ENCODE data around the gene ZNF862.
A peak's percentile ranks its signal among the peaks of the same experiment; 100 is the strongest.
"Not testable (repeated sequence)": the region's sequence is repeated elsewhere in the genome, so short reads cannot be mapped to it uniquely, and the experiment has no call there.

The ZNF862 gene

DNA sequence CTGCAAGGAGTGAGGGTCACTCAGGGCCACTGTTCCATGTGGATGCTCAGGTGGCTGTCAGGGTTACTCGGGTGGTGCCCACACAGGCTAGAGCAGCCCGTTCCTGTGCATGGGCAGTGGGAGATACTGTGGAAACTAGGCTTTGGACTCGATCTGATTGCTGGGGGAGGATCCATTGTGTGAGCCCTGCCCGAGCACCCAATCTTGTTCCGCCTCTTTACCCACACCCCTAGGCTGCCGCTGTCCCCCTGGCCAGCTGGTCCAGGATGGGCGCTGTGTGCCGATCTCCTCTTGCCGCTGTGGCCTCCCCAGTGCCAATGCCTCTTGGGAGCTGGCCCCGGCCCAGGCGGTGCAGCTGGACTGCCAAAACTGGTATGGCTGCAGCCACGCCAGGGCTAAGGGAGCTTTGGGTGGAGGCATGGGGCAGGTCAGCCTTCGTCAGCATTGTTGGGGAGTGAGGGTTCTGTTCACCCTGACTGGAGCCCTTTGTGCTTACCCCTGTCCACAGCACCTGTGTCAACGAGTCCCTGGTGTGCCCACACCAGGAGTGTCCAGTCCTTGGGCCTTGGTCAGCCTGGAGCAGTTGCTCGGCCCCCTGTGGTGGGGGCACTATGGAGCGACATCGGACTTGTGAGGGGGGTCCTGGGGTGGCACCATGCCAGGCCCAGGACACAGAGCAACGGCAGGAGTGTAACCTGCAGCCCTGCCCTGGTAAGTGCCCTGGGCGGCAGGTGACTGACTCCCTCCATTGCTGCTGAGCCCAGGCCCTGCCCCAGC, 12.4 kb upstream of the ZNF862 start:
- no peak for DNase-seq

DNA sequence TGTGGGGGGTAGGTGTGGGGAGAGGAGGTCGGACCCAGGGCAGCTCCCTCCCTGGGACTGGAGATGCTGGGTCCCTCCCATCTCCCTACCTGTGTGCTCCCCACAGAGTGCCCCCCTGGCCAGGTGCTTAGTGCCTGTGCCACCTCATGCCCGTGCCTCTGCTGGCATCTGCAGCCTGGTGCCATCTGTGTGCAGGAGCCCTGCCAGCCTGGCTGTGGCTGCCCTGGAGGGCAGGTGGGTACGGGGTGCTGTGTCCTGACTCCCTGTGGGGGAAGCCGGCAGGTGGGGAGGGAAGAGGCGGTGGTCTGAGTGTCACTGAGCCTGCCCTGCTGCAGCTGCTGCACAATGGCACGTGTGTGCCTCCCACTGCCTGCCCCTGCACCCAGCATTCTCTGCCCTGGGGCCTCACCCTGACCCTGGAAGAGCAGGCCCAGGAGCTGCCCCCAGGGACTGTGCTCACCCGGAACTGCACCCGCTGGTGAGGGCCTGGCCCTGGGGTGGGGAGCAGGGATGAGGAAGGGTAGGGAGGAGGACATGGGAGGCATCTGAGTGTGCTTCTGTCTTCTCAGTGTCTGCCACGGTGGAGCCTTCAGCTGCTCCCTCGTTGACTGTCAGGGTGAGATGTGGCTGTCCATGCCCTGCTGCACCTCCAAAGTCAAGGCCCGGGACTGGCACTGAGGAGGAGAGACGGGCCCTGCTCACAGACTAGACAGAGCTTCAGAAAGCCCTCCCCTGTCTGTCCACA, 11.7 kb upstream of the ZNF862 start:
- no peak for DNase-seq

DNA sequence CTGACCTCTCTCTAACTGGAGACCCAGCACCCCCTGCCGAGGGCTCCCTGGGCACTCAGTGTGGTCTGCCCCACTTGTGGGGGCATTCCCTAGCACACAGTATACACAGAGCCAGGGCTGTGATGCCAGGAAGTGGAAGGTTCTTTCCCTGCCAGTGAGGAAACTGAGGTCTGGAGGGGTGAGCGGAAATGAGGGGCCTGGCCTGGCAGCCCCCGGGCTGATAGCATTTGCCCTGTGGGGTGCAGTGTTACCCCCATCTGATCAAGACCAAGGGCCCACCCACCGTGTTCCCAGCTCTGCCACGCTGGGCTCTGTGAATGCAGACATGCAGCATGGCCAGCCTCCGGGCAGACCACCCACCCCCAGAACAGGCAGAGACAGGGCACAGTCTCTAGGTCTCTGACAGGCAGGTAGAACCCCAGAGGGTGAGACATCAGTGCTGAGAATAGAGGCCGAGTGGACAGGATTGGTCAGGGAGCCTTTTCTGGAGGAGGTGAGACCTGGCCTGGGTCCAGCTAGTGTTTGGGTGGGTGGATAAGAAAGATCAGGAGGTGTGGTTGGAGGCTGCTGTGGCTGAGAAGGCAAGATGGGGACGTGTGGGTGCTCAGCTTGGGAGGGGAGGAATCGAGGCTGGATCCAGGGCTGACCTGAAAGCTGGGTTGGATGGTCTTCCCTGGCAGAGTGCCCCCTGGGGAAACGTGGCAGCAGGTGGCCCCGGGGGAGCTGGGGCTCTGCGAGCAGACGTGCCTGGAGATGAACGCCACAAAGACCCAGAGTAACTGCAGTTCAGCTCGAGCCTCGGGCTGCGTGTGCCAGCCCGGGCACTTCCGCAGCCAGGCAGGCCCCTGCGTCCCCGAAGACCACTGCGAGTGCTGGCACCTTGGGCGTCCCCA, 10.8 kb upstream of the ZNF862 start:
- DNase-seq = no peak

DNA sequence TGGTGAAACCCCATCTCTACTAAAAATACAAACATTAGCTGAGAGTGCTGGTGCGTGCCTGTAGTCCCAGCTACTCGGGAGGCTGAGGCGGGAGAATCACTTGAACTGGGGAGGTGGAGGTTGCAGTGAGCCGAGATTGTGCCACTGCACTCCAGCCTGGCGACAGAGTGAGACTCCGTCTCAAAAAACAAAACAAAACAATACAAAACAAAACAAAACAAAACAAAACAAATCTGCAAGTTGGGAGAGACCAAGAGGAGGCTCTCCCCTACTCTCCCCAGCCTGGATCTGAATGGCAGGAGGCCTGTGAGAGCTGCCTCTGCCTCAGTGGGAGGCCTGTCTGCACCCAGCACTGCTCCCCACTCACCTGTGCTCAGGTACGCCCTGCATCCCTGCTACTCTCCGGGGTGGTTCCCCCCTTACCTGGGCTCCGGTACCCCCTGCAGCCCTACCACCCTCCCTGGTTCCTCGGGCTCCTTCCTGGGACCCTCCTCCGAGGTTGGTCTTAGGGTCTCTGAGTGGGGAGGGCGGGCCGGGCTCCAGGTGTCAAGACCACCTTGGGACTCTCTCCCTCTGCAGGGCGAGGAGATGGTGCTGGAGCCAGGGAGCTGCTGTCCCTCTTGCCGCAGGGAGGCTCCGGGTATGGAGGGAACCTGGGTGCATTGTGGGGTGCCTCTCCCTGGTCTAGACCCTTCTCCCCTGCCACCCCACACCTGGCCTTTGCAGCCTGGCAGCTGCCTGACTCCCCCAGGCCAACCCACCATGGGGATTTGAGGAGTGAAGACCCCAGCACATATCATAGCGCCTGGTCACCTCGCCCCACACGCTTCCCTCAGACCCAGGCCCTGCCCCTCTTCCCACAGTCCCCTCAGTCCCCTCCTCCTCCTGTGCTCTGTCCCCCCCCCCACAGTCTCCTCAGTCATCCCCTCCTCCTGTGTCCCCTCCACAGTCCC, 9.5 kb upstream of the ZNF862 start:
- DNase-seq = no peak

DNA sequence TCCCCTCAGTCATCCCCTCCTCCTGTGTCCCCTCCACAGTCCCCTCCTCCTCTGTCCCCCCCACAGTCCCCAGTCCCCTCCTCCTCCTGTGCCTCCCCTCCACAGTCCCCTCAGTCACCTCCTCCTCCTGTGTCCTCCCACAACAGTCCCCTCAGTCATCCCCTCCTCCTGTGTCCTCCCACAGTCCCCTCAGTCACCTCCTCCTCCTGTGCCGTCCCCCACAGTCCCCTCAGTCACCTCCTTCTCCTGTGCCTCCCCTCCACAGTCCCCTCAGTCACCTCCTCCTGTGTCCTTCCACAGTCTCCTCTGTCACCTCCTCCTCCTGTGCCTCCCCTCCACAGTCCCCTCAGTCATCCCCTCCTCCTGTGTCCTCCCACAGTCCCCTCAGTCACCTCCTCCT, 7.6 kb upstream of the ZNF862 start:
- not testable (repeated sequence) for DNase-seq

DNA sequence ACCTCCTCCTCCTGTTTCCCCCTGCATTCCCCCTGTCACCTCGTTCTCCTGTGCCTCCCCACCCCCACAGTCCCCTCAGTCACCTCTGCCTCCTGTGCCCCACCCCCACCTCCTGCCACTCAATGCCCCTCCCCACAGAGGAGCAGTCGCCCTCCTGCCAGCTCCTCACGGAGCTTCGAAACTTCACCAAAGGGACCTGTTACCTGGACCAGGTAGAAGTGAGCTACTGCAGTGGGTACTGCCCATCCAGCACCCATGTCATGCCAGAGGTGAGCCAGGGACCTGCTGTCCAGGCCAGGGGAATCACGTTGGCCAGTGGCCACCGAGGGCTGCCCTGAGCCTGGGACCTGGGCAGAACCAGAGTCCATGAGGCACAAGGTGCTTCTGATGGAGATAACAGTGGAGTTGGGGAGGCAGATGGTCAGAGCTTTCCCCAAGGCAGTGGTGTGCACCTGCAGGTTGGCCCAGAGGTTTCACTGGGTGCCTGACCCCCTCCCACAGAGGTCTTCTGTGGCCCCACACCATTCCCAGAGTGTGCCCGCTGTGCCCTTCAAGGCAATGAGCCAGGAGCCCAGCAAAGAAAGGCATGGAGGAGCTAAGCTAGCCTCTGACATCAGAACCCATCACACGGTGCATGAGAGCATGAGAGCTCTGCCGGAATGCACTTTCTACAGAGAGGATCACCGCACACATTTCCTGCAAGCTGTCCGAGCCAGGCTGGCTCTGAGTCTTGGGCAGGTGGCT, 7.0 kb upstream of the ZNF862 start:
- no peak for DNase-seq

DNA sequence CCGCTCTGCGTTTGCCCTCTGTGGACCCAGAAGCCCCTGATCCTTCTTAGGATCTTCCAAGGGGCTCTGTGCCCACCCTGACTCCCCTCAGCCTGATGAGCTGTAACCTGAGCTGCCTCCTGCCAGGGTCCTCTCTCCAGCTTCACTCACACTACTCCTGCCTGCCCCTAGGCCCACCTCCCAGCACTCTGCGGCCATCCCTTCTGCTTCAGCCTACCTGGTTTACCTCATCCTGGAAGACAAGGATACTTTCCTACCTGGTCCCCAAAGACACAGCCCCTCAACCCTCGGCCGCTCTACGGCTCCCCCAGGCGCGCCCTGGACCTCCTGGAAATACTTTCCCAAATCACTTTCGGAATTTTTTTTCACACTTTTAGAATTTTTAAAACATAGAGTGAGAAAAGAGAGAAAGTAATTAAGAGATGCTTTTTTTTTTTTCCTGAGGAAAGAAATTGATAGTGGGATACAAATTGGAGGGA, 6.4 kb upstream of the ZNF862 start:
- DNase-seq = no peak

DNA sequence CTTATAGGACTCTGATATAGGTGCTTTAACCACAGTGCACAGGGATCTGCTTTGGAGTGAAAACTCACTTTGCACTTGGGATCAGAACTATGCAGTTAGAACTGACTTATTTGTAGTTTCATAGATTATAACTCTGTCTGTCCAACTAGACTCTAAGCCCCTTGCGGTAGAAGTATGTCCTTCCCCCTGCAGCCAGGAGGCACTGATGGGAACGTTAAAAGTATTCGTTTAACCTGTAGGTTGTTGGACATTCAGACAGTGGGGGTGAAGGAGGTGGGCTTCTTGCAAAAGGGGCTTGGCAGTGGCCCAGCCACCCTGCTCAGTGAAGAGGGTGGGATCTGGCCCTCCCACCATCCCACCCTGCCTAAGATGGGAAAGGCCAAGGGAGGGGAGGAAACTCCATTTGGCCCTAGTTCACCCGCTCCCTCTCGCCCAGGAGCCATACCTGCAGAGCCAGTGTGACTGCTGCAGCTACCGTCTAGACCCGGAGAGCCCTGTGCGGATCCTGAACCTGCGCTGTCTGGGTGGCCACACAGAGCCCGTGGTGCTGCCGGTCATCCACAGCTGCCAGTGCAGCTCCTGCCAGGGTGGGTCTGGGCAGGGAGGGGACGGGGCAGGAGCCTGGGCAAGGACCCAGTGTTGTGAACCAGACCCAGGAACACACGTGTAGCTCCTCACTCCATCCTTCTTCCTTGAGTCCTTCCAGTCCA, 5.7 kb upstream of the ZNF862 start:
- no peak for DNase-seq

DNA sequence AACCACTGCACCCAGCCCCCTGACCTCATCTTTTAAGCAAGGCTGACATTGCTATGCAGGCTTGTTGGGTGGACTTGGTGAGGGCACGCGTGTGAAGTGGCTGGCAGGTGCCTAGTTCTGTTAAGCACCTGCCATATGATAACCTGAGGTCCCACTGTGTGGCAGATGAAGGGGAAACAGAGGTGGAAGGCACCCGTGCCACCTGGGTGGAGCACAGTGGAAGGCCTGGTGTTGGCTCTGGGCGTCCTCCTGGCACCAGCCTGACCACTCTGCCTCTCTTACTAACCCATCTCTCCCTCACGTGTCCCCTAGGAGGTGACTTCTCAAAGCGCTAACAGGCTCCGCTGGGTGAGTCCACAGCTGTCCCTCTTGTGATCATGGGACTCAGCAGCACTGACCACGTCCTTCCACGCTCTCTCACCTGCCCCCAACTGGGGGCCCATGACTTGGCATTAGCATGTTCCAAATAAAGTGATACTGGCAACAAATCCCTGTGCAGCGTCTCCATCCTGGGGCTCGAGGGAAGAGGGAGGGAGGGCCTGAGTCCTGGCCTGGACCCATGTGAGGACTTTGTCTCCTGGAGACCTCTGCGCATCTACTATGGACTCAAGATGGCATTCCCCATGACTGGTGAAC, 4.6 kb upstream of the ZNF862 start:
- DNase-seq = no peak

DNA sequence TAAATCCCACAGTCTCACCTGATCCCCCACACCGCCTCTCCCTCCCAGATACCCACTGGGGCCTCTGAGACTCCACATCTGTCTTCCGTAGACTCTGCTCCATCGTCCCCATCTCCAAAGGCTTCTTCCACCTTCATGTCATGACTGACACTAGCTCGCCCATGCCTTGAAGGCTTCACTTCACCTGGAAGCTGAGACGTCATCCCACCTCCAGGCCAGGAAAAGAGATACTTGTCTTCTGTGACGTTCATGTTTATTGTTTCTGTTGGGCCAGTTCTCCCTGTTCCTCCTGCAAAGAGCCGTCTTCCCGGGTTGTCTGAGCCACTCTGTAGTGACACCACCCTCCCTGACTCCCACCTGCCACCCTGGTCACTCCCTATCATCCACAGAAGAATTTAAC, 3.6 kb upstream of the ZNF862 start:
- DNase-seq = no peak

DNA sequence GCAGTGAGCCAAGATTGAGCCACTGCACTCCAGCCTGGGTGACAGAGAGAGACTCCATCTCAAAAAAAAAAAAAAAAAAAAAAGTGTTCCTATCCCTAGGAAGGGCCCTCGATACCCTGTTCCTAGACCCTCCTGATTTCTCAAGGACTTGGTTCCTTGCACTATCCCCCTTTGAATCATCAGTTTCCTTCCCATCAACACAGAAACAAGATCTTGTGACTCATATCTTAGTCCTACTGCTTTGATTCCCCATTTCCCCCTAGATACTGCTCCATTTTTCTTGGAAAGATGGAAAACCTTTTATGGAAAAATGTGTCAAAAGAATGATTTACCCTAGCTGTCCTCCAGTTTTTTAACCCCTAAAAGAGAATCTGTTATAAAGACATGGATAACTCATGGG, 1.7 kb upstream of the ZNF862 start:
- no peak for DNase-seq

DNA sequence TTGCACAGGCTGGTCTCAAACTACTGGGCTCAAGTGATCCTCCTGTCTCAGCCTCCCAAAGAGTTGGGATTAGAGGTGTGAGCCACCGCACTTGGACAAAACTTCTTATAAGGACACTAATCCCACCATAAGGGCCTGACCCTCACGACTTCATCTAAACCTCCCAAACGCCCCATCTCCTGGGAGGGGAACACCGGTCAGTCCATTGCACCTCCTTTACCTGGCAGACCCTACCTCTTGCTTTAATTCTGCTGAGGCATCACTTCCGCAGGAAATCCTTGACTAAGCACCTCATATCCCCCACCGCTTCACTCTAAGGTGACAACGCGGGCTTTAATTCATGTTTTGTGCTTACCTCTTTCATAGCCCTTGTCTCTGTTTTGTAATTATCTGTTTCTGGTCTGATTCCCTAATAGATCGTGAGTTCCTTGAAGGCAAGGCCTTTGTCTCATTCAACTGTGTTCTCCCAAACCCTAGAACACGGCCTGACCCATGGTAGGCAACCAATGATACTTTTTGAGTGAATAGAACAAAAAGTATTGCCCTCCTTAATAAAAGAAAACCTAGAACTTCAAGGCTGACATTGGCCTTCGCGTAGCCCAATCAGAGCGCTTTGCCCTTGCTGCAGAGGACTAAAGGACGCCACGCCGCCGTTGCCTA, 481 bp upstream of the ZNF862 start:
- DNase-seq = no peak

DNA sequence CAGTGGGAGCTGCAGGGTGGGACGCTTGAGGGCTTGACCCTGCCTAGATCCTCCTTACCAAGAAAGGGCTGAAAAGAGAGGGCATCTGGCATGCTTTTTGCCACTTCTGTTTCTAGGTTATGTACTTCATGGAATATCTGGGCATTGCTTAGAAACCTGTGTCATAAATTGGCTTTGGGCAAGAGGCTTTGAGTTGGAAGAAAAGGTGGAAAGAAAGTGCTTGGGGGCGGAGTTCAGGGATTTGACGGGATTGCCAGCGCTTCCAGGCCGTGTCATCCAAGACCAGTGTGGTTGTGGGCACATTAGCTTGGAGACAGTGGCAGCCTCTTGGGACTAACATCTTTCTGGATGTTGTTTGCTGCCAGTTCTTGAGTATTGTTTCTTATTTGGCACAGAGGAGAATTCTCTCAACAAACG, 825 bp downstream of the ZNF862 start:
- DNase-seq = peak; percentile 22

DNA sequence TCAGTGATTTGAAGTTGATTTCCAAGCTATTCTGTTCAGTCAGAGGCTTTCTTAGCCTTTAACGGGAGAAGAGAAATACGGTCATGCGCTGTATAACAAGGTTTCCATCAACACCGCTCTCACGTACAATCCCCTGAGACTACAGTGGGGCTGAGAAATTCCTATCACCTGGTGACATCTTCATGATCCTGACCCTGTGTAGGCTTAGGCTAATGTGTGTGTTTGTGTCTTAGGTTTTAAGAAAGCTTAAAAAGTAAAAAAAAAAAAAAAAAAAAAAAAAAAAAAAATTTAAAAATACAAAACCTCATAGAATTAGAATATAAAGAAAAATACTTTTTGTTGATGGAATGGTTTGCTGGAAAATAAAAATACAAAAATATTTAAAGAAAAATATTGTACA, 1.8 kb downstream of the ZNF862 start:
- no peak for DNase-seq

DNA sequence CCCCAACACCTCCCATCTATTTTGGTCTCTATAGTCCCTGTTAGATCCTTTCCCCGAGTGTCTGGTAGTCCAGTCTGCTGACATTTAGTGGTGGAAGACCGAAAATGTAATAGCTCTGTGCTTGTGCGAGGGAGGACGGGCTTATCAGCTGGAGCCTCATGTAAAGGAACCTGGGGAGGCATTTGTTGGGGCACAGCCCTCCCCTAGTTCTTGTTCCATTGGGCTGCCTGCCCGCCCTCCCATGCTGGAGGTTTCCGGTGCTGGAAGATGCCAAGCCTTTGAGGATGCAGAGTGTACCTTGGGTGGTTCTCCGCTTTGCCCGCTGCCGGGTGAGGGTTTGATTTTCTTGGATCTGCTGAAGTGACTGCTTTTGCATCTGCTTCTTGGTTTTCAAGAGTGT, 5.4 kb downstream of the ZNF862 start:
- no peak for DNase-seq

DNA sequence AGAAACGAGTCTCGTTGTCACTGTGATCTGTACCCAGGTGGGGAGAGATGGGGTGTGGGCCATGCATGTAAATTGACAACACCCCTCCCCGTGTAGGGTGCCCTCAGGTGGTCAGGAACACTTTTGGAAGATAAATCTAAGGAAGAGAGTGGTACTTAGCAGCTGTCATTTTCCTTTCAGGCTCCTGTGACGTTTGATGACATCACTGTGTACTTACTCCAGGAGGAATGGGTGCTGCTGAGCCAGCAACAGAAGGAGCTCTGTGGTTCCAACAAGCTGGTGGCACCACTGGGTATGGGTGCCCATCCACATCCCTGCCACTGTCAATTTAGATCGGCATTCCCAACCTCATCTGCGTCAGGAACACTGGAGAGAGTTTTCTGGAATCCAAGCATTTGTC, 6.3 kb downstream of the ZNF862 start:
- DNase-seq = no peak

DNA sequence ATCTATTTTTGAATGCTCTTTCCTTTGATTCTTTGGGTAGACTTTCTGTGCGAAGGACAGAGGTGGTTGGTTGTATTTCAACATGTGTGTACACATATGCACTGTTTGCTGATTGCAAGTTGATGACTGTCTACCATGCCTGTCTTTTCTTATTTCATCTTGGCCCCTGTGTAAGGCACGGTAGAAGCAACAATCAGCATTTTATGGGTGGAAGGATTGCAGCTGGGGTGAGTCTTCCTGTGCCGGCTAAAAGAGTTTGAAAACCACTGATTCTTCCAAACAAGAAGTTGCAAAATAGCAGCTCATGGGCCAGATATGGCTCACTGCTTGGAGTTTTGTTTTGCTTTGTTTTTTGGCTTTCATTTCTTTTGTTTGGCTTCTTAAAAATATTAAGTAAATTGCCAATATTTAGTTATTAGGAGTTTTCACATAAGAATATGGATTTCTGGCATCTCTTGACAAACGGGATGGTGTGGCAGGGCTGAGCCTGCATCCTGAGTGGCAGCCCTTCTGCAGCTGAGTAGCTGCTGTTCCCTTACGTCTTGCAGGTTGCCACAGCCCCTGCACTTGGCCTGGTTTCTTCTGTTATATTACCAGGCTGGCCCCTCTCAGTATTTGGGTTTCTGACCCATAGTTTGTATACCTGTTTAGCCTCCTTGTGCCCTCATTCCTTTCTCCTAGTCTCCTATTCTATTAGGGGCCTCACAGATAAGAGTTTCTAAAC, 7.2 kb downstream of the ZNF862 start:
- no peak for DNase-seq

DNA sequence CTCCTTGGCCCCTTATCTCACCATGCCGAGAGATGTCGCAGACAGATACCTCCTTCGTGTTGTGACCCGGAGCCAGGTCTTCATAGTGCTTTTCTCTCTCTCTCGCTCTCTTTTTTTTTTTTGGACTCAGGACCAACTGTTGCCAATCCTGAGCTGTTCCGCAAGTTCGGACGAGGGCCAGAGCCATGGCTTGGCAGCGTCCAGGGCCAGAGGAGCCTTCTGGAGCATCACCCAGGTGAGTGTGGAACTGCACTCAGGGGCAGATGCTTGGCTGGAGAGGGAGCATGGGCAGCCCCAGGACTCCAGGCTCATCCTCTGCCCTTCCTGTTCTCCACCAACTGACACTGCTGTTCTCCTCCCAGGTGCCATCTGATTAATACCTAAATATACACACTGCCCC, 7.8 kb downstream of the ZNF862 start:
- DNase-seq = no peak

DNA sequence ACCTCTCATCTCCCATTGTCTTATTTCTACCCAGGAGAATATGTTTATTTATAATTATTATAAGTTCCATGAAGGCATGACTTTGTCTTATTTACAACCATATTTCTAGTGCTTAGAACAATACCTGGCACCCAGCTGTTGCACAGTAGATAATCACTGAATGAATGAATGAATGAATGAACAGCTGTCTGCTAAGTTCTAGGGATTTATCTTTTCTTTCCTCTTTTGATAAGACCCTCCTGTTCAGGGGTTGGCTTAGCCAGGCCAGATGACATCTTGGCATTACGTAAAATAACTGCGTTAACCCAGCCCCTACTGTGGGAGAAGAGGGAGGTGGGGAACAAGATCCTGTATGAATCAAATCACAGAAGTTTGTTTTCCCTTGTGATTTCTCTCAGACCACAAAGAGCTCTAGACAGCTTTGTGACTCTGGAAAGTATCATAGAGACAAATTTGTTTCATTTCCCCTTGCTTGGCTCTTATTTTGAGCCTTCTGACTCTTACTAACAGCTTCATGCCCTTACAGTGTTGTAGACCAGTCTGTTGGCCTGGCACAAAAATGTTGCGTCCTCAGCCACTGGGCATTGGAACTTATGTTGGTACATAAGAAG, 8.4 kb downstream of the ZNF862 start:
- no peak for DNase-seq
